WTC11 (cell line): ENCODE data around the gene ELMO3. TPM values are rescaled to one million over a fixed set of nuclear protein-coding genes. Genes with fewer than 3 reads are reported as not detected.

Experiments used
- ATAC-seq: fragments of 200-7000 bp; cut with Tn5 transposase; 2 replicates; pipeline ENCODE4 v1.10.0; 2021; ENCODE audit warnings: mild to moderate bottlenecking, moderate library complexity
- CTCF ChIA-PET: fragments of 300-600 bp; sonication (Branson Sonifier 250); formaldehyde crosslinking; loops from one replicate; lab custom pipeline; 2021; ENCODE audit warnings: antibody characterized with exemption; lab: Charles Lee
- POLR2A ChIA-PET: fragments of 350-600 bp; sonication (Branson Sonifier 250); formaldehyde crosslinking; loops from one replicate; lab custom pipeline; 2021; ENCODE audit warnings: antibody characterized with exemption; lab: Charles Lee
- DNase-seq: peaks from one replicate; pipeline ENCODE4 v3.0.0; 2021; ENCODE audit warnings: low spot score
- H3K27ac Mint-ChIP-seq: 2 replicates; pipeline ENCODE4 v1.8.0; 2021; ENCODE audit warnings: mixed read lengths
- H3K27me3 Mint-ChIP-seq: 2 replicates; pipeline ENCODE4 v1.8.0; 2021; ENCODE audit warnings: low read depth, mild to moderate bottlenecking, moderate library complexity, mixed read lengths
- H3K36me3 Mint-ChIP-seq: 2 replicates; pipeline ENCODE4 v1.8.0; 2021; ENCODE audit warnings: mixed read lengths
- H3K4me1 Mint-ChIP-seq: 2 replicates; pipeline ENCODE4 v1.8.0; 2022; ENCODE audit warnings: mixed read lengths
- H3K4me3 Mint-ChIP-seq: 2 replicates; pipeline ENCODE4 v1.8.0; 2021; ENCODE audit warnings: mild to moderate bottlenecking, moderate library complexity, mixed read lengths
- H3K9me3 Mint-ChIP-seq: 2 replicates; pipeline ENCODE4 v1.8.0; 2021; ENCODE audit warnings: mixed read lengths
- CBFB ChIP-seq: sonication (generic); formaldehyde crosslinking; IDR thresholded peaks from 2 replicates; pipeline ENCODE4 v1.8.1; 2022; ENCODE audit warnings: mild to moderate bottlenecking, low read depth, missing genetic modification reagents
- CREM ChIP-seq: sonication (generic); formaldehyde crosslinking; IDR thresholded peaks from 2 replicates; pipeline ENCODE4 v1.8.1; 2022; ENCODE audit warnings: mild to moderate bottlenecking, missing genetic modification reagents, moderate library complexity
- EMX1 ChIP-seq: fragments of 250-450 bp; sonication (Bioruptor Pico); IDR thresholded peaks from 2 replicates; pipeline ENCODE4 v1.8.0; 2021; ENCODE audit warnings: mild to moderate bottlenecking
- ESRRA ChIP-seq: sonication (generic); formaldehyde crosslinking; IDR thresholded peaks from 2 replicates; pipeline ENCODE4 v1.8.1; 2022; ENCODE audit warnings: mild to moderate bottlenecking, missing genetic modification reagents, borderline replicate concordance
- ETV6 ChIP-seq: sonication (generic); formaldehyde crosslinking; IDR thresholded peaks from 2 replicates; pipeline ENCODE4 v1.8.1; 2022; ENCODE audit warnings: mild to moderate bottlenecking, missing genetic modification reagents
- FOXJ3 ChIP-seq: sonication (generic); formaldehyde crosslinking; IDR thresholded peaks from 2 replicates; pipeline ENCODE4 v1.9.0; 2021; ENCODE audit warnings: missing genetic modification reagents, mild to moderate bottlenecking, borderline replicate concordance
- JUN ChIP-seq: sonication (generic); formaldehyde crosslinking; IDR thresholded peaks from 2 replicates; pipeline ENCODE4 v1.8.0; 2023; ENCODE audit warnings: mild to moderate bottlenecking, missing genetic modification reagents
- NR2C2 ChIP-seq: sonication (generic); formaldehyde crosslinking; IDR thresholded peaks from 2 replicates; pipeline ENCODE4 v1.8.0; 2022; ENCODE audit warnings: mild to moderate bottlenecking, missing genetic modification reagents
- OVOL2 ChIP-seq: fragments of 250-450 bp; sonication (Bioruptor Pico); IDR thresholded peaks from 2 replicates; pipeline ENCODE4 v1.9.0; 2021; ENCODE audit warnings: mild to moderate bottlenecking, borderline replicate concordance
- SOX15 ChIP-seq: fragments of 250-450 bp; sonication (Bioruptor Pico); IDR thresholded peaks from 2 replicates; pipeline ENCODE4 v1.9.0; 2021; ENCODE audit warnings: mild to moderate bottlenecking
- TEAD1 ChIP-seq: sonication (generic); formaldehyde crosslinking; IDR thresholded peaks from 2 replicates; pipeline ENCODE4 v1.8.0; 2022; ENCODE audit warnings: mild to moderate bottlenecking, missing genetic modification reagents
- TEAD4 ChIP-seq: sonication (generic); formaldehyde crosslinking; IDR thresholded peaks from 2 replicates; pipeline ENCODE4 v1.8.0; 2022; ENCODE audit warnings: mild to moderate bottlenecking, missing genetic modification reagents
- ZNF219 ChIP-seq: sonication (generic); formaldehyde crosslinking; IDR thresholded peaks from 2 replicates; pipeline ENCODE4 v1.8.0; 2023; ENCODE audit warnings: missing genetic modification reagents, mild to moderate bottlenecking, borderline replicate concordance
- ZNF396 ChIP-seq: fragments of 250-450 bp; sonication (Bioruptor Pico); IDR thresholded peaks from 2 replicates; pipeline ENCODE4 v1.8.0; 2021; ENCODE audit warnings: mild to moderate bottlenecking, moderate library complexity, borderline replicate concordance
- ZNF671 ChIP-seq: fragments of 250-450 bp; sonication (Bioruptor Pico); IDR thresholded peaks from 2 replicates; pipeline ENCODE4 v1.8.0; 2021; ENCODE audit warnings: mild to moderate bottlenecking
- total RNA-seq: library from RNA; stranded (reverse); gene quantifications from 3 replicates; pipeline ENCODE4 v1.2.3, GENCODE V29; 2021
- TF ChIP-seq, protein P1 (sequence below): sonication (generic); formaldehyde crosslinking; IDR thresholded peaks from 2 replicates; pipeline ENCODE4 v1.8.1; 2022; ENCODE audit warnings: mild to moderate bottlenecking, moderate library complexity, missing genetic modification reagents
- TF ChIP-seq, protein P2 (sequence below): sonication (generic); formaldehyde crosslinking; IDR thresholded peaks from 2 replicates; pipeline ENCODE4 v1.8.0; 2022; ENCODE audit warnings: mild to moderate bottlenecking, missing genetic modification reagents
- TF ChIP-seq, protein P3 (sequence below): sonication (generic); formaldehyde crosslinking; IDR thresholded peaks from 2 replicates; pipeline ENCODE4 v1.8.1; 2023; ENCODE audit warnings: mild to moderate bottlenecking, missing genetic modification reagents, borderline replicate concordance
- TF ChIP-seq, protein P4 (sequence below): sonication (generic); formaldehyde crosslinking; IDR thresholded peaks from 2 replicates; pipeline ENCODE4 v1.8.0; 2023; ENCODE audit warnings: mild to moderate bottlenecking, missing genetic modification reagents
- TF ChIP-seq, protein P5 (sequence below): sonication (generic); formaldehyde crosslinking; IDR thresholded peaks from 2 replicates; pipeline ENCODE4 v1.8.1; 2023; ENCODE audit warnings: mild to moderate bottlenecking, missing genetic modification reagents, moderate library complexity

The ELMO3 gene
- total RNA-seq, 1 experiment from 2014 or later = 13.6 TPM

DNA sequence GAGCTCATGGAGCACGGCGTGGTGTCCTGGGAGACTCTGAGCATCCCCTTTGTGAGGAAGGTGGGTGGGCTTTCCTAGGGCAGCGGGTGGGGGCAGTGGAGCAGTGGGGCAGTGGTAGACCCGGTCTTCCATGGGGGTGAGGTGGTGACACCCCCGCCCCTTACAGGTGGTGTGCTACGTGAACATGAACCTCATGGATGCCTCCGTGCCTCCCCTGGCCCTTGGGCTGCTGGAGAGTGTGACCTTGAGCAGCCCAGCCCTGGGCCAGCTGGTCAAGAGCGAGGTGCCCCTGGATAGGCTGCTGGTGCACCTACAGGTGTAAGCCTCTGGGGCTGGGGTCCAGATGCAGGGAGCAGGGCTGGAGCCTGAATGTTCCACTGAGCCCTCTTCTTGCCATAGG lies 1.6 kb downstream of the ELMO3 start (continued):
- TF ChIP-seq, protein P1, sequence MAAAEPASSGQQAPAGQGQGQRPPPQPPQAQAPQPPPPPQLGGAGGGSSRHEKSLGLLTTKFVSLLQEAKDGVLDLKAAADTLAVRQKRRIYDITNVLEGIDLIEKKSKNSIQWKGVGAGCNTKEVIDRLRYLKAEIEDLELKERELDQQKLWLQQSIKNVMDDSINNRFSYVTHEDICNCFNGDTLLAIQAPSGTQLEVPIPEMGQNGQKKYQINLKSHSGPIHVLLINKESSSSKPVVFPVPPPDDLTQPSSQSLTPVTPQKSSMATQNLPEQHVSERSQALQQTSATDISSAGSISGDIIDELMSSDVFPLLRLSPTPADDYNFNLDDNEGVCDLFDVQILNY (CRISPR knock-in tag) = no peak
- TF ChIP-seq SOX15 (CRISPR knock-in tag) (no peak), FOXJ3 (CRISPR knock-in tag) (no peak), CREM (CRISPR knock-in tag) (no peak), EMX1 (CRISPR knock-in tag) (no peak), TEAD4 (CRISPR knock-in tag) (no peak)
- TF ChIP-seq, protein P2, sequence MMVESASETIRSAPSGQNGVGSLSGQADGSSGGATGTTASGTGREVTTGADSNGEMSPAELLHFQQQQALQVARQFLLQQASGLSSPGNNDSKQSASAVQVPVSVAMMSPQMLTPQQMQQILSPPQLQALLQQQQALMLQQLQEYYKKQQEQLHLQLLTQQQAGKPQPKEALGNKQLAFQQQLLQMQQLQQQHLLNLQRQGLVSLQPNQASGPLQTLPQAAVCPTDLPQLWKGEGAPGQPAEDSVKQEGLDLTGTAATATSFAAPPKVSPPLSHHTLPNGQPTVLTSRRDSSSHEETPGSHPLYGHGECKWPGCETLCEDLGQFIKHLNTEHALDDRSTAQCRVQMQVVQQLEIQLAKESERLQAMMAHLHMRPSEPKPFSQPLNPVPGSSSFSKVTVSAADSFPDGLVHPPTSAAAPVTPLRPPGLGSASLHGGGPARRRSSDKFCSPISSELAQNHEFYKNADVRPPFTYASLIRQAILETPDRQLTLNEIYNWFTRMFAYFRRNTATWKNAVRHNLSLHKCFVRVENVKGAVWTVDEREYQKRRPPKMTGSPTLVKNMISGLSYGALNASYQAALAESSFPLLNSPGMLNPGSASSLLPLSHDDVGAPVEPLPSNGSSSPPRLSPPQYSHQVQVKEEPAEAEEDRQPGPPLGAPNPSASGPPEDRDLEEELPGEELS (CRISPR knock-in tag) = no peak
- TF ChIP-seq, protein P3, sequence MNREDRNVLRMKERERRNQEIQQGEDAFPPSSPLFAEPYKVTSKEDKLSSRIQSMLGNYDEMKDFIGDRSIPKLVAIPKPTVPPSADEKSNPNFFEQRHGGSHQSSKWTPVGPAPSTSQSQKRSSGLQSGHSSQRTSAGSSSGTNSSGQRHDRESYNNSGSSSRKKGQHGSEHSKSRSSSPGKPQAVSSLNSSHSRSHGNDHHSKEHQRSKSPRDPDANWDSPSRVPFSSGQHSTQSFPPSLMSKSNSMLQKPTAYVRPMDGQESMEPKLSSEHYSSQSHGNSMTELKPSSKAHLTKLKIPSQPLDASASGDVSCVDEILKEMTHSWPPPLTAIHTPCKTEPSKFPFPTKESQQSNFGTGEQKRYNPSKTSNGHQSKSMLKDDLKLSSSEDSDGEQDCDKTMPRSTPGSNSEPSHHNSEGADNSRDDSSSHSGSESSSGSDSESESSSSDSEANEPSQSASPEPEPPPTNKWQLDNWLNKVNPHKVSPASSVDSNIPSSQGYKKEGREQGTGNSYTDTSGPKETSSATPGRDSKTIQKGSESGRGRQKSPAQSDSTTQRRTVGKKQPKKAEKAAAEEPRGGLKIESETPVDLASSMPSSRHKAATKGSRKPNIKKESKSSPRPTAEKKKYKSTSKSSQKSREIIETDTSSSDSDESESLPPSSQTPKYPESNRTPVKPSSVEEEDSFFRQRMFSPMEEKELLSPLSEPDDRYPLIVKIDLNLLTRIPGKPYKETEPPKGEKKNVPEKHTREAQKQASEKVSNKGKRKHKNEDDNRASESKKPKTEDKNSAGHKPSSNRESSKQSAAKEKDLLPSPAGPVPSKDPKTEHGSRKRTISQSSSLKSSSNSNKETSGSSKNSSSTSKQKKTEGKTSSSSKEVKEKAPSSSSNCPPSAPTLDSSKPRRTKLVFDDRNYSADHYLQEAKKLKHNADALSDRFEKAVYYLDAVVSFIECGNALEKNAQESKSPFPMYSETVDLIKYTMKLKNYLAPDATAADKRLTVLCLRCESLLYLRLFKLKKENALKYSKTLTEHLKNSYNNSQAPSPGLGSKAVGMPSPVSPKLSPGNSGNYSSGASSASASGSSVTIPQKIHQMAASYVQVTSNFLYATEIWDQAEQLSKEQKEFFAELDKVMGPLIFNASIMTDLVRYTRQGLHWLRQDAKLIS (CRISPR knock-in tag) = no peak

DNA sequence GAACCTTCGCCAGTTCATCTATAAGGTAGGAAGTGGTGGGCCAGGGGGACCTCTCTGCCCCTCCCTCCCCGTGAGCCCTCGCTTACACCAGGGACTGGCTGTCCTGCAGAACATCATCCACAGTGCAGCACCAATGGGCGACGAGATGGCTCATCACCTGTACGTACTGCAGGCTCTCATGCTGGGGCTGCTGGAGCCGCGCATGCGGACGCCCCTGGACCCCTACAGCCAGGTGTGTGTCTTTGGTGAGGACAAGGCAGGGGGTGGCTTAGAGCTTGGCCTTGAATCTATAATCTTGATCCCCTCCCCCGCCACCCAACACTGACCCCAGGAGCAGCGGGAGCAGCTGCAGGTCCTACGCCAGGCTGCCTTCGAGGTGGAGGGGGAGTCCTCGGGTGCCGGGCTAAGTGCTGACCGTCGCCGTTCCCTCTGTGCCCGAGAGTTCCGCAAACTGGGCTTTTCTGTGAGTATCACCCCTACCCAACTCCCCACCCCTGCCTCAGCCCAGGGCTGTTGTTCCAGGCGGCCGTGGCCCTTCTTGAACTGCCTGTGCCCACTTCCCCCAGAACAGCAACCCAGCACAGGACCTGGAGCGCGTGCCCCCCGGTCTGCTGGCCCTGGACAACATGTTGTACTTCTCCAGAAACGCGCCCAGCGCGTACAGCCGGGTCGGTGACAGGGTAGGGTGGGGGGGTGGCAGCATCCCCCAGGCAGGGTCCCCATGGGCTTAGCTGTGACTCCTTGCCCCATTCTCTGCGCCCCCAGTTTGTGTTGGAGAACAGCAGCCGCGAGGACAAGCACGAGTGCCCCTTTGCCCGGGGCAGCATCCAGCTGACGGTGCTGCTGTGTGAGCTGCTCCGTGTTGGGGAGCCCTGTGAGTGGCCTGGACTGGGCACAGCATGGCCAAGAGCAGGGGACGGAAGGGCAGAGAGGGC lies 2.7 kb downstream of the ELMO3 start:
- TF ChIP-seq ESRRA (CRISPR knock-in tag) = no peak
- TF ChIP-seq OVOL2 (CRISPR knock-in tag) = no peak
- TF ChIP-seq, protein P4, sequence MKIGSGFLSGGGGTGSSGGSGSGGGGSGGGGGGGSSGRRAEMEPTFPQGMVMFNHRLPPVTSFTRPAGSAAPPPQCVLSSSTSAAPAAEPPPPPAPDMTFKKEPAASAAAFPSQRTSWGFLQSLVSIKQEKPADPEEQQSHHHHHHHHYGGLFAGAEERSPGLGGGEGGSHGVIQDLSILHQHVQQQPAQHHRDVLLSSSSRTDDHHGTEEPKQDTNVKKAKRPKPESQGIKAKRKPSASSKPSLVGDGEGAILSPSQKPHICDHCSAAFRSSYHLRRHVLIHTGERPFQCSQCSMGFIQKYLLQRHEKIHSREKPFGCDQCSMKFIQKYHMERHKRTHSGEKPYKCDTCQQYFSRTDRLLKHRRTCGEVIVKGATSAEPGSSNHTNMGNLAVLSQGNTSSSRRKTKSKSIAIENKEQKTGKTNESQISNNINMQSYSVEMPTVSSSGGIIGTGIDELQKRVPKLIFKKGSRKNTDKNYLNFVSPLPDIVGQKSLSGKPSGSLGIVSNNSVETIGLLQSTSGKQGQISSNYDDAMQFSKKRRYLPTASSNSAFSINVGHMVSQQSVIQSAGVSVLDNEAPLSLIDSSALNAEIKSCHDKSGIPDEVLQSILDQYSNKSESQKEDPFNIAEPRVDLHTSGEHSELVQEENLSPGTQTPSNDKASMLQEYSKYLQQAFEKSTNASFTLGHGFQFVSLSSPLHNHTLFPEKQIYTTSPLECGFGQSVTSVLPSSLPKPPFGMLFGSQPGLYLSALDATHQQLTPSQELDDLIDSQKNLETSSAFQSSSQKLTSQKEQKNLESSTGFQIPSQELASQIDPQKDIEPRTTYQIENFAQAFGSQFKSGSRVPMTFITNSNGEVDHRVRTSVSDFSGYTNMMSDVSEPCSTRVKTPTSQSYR (CRISPR knock-in tag) = no peak
- ChIA-PET CTCF (interaction anchor here (0.6 to 1.8 kb wide), 6 partner anchors 17 to 184 kb away, joined by 3 to 7 read pairs (median 4); no protein-coding TSS in a partner anchor), POLR2A (no interaction called here)
- no peaks in the 10 kb centered on the region for H3K9me3 Mint-ChIP-seq
- peaks cover 8% of the 10 kb centered on the region for H3K36me3 Mint-ChIP-seq
- H3K27me3 Mint-ChIP-seq = no peaks in the 10 kb centered on the region
- ATAC-seq = no peak
- H3K4me1 Mint-ChIP-seq = peaks cover 9% of the 10 kb centered on the region
- no peak for DNase-seq
- H3K4me3 Mint-ChIP-seq = no peak overlapping the region
- H3K27ac Mint-ChIP-seq = no peak overlapping the region

DNA sequence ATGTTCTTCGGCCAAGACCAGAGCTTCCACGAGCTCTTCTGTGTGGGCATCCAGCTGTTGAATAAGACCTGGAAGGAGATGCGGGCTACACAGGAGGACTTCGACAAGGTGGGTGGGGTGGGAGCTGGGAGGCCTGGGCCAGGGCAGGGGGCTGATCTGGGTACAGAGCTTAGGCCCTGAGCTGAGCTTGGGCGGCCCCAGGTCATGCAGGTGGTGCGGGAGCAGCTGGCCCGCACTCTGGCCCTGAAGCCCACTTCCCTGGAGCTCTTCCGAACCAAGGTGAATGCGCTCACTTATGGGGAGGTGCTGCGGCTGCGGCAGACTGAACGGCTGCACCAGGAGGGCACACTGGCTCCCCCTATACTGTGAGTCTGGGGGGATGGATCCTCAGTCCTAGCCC lies 3.5 kb downstream of the ELMO3 start:
- H3K27ac Mint-ChIP-seq = no peak overlapping the region
- POLR2A ChIA-PET = no interaction called here
- H3K9me3 Mint-ChIP-seq = no peaks in the 10 kb centered on the region
- H3K27me3 Mint-ChIP-seq = no peaks in the 10 kb centered on the region
- CTCF ChIA-PET = interaction anchor here (0.6 to 1.8 kb wide), 6 partner anchors 17 to 185 kb away, joined by 3 to 7 read pairs (median 4); no protein-coding TSS in a partner anchor
- ATAC-seq = no peak
- peaks cover 9% of the 10 kb centered on the region for H3K4me1 Mint-ChIP-seq
- H3K36me3 Mint-ChIP-seq = peaks cover 2% of the 10 kb centered on the region; the same call in 1 of the 2 replicates
- TF ChIP-seq CBFB (no peak), EMX1 (CRISPR knock-in tag) (no peak), ZNF219 (CRISPR knock-in tag) (no peak), NR2C2 (no peak), ZNF671 (CRISPR knock-in tag) (no peak), TEAD1 (no peak), JUN (no peak), ZNF396 (CRISPR knock-in tag) (no peak), ETV6 (CRISPR knock-in tag) (no peak)
- TF ChIP-seq, protein P5, sequence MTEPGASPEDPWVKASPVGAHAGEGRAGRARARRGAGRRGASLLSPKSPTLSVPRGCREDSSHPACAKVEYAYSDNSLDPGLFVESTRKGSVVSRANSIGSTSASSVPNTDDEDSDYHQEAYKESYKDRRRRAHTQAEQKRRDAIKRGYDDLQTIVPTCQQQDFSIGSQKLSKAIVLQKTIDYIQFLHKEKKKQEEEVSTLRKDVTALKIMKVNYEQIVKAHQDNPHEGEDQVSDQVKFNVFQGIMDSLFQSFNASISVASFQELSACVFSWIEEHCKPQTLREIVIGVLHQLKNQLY = no peak
- no peak for DNase-seq
- no peak overlapping the region for H3K4me3 Mint-ChIP-seq
